ENCODE data around the gene IGF1R.

IGF1R gene

DNA sequence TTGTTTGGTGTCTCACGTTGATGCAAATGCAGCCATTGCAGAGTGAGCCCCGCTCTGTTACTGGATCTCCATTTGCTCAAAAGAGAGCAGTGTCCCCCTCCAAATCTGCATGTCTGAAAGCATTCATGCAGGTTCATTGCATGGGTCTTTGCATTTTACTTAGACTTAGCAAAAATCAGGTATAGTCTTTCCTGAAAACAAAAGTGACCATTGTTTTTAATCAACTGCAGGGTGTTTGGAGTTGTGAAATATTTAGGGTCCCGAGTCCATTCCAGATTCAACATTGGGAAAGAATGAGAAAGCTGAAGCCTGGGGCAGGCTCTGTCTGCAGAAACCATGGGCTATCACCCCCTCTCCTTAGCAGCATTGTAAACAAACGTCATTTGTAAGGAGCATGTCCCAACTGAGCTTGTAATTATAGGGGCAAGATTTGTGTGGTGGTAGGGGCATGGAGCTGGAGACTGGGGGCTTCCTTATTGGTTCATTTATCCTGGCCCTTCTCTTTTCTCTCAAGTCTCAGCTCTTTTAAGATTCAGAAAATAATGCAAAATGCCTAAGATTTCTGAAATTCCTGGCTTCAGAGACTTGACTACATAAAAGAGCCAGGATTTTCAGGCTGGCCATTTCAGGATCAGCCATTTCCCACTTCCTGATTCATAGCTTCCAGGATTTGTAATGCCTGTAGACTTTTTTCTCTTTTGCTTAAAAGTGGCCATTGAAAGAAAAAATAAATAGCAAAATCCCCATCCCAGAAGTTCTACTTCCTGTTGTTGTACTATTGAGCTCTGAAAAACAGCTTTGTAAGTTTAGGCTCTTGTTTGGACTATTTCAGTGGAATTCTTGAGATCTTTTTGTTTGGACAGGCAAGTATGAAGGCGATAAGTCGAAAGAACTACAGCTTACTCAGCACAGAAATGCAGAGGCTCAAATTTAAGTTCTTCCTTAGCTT, 23.0 kb downstream of the IGF1R start:
- no peaks in the 10 kb centered on the region for H3K27me3 Mint-ChIP-seq
- no peak overlapping the region for H3K4me3 Mint-ChIP-seq
- ATAC-seq (replicated peaks) (no peak), DNase-seq (no peak)
- H3K36me3 Mint-ChIP-seq = no peaks in the 10 kb centered on the region
- H3K4me1 Mint-ChIP-seq = peaks cover 8 to 40% of the 10 kb centered on the region in 2 donors
- no peak overlapping the region for H3K27ac Mint-ChIP-seq
- no peaks in the 10 kb centered on the region for H3K9me3 Mint-ChIP-seq

- peaks cover 0 to 5% of the 10 kb centered on the region in 2 donors for H3K36me3 Mint-ChIP-seq
- DNase-seq (no peak), ATAC-seq (replicated peaks) (no peak)
- H3K4me3 Mint-ChIP-seq = no peak overlapping the region
- H3K27ac Mint-ChIP-seq = no peak overlapping the region
- peaks cover 4 to 41% of the 10 kb centered on the region in 2 donors for H3K4me1 Mint-ChIP-seq
- no peaks in the 10 kb centered on the region for H3K9me3 Mint-ChIP-seq
- no peaks in the 10 kb centered on the region for H3K27me3 Mint-ChIP-seq
Measured at GRCh38 chr15:98673133-98673532, 24.8 kb downstream of the IGF1R start.

GRCh38 chr15:98674336-98674735, 26.0 kb downstream of the IGF1R start:
- Mint-ChIP-seq H3K27me3 (no peaks in the 10 kb centered on the region), H3K27ac (no peak overlapping the region), H3K4me3 (no peak overlapping the region), H3K9me3 (no peaks in the 10 kb centered on the region), H3K4me1 (peaks cover 0 to 30% of the 10 kb centered on the region in 2 donors), H3K36me3 (peaks cover 0 to 5% of the 10 kb centered on the region in 2 donors)
- ATAC-seq (replicated peaks) (no peak), DNase-seq (no peak)

- DNase-seq (no peak), ATAC-seq (replicated peaks) (no peak)
- H3K4me1 Mint-ChIP-seq = peaks cover 2 to 14% of the 10 kb centered on the region in 2 donors
- H3K4me3 Mint-ChIP-seq = no peak overlapping the region
- H3K27ac Mint-ChIP-seq = no peak overlapping the region
- no peaks in the 10 kb centered on the region for H3K27me3 Mint-ChIP-seq
- H3K9me3 Mint-ChIP-seq = no peaks in the 10 kb centered on the region
- H3K36me3 Mint-ChIP-seq = peaks cover 0 to 5% of the 10 kb centered on the region in 2 donors
Measured at GRCh38 chr15:98676586-98677270, 28.4 kb downstream of the IGF1R start.

DNA sequence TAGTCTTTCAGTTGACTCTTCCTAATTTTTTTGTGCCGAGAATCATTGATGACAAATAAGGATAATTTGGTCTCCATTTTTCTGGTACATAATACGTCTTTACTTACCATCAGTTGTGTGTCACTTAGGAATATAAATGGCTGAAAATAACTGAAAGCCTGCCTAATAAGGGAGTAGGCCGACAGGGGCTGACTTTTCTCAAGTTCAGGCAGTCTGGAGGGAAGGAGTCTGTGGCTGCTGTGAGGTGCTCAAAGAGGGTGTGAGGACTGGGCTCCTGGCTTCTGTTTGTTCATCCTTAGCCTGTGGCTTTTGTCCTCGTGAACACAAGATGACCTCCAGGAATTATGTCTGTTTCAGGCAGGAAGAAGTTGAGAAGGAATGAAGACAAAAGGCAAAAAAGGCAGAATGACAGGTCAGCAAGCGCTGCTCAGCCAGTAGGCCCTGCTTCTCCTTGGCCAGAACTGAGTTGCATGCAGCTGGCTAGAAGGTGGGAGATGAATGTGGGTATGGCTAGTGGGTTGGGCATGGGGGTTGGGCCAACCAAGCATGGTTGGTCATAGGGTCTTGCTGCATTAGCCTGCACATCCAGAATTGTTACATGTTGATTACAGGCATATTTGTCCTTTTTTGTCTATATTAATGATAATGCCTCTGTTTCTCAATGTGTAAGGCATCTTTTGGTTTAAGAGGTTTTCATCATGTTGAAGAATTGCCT, 29.2 kb downstream of the IGF1R start:
- Mint-ChIP-seq H3K4me1 (peaks cover 2 to 14% of the 10 kb centered on the region in 2 donors), H3K36me3 (peaks cover 0 to 5% of the 10 kb centered on the region in 2 donors), H3K27me3 (no peaks in the 10 kb centered on the region), H3K27ac (no peak overlapping the region), H3K9me3 (no peaks in the 10 kb centered on the region), H3K4me3 (no peak overlapping the region)
- ATAC-seq (replicated peaks) (no peak), DNase-seq (no peak)

GRCh38 chr15:98678484-98678883, 30.1 kb downstream of the IGF1R start:
- H3K27ac Mint-ChIP-seq = no peak overlapping the region
- DNase-seq (no peak), ATAC-seq (replicated peaks) (no peak)
- no peaks in the 10 kb centered on the region for H3K9me3 Mint-ChIP-seq
- H3K27me3 Mint-ChIP-seq = no peaks in the 10 kb centered on the region
- peaks cover 5 to 14% of the 10 kb centered on the region in 2 donors for H3K4me1 Mint-ChIP-seq
- peaks cover 0 to 5% of the 10 kb centered on the region in 2 donors for H3K36me3 Mint-ChIP-seq
- H3K4me3 Mint-ChIP-seq = no peak overlapping the region

DNA sequence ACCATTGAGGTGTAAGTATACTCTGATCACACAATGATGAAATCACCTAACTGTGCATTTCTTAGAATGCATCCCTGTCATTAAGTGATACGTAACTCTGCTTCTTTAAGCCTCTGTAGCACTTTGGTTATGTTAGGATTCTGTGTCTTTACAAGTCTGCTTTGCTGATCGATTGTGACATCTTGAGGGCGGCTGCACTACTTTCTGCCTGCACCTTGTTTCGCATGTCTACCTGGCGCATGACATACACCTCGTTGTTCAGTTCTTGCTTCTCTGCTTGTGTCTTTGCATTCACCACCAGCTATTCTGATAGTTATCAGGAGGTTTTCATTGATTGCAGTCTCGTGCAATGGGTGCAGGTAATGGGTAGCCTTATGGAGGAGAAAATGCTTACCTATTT, 32.7 kb downstream of the IGF1R start:
- DNase-seq (no peak), ATAC-seq (replicated peaks) (no peak)
- Mint-ChIP-seq H3K36me3 (peaks cover 0 to 5% of the 10 kb centered on the region in 2 donors), H3K27me3 (no peaks in the 10 kb centered on the region), H3K27ac (no peak overlapping the region), H3K4me1 (peaks cover 6 to 14% of the 10 kb centered on the region in 2 donors), H3K9me3 (no peaks in the 10 kb centered on the region), H3K4me3 (no peak overlapping the region)

DNA sequence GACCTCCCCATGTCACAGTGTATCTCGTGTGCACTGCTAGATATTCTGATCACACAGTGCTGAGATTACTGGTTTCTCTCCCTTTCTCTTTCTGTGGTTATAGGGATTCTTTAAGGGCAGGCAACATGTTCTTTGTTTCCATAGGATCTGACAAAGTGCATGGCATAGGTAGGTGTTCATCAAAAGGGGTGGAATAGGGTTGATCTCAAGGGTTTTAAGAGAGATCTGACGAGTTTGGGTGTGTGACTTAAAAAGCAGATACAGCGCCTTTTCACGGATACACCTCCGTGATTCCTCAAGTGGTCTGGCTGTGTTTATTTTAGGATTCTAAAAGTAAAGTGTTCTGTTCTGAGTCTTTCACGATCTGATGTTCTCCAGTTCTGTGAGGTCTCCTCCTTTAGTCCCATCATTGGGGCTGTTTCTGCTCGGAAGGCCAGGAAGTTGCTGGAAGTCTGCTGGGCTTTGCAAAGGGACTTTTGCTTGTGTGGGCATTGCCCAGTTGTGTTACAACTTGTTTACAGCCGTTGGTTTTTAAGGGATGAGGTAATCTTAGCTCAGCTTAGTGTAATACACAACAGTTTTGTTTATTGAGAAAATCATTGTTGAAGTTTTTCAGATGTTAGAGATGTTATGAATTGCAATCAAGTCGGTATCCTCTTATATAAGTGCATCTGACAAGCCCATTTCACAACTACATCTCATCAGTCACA, 34.8 kb downstream of the IGF1R start:
- H3K4me3 Mint-ChIP-seq = no peak overlapping the region
- no peaks in the 10 kb centered on the region for H3K27me3 Mint-ChIP-seq
- no peaks in the 10 kb centered on the region for H3K36me3 Mint-ChIP-seq
- H3K4me1 Mint-ChIP-seq = peaks cover 12 to 18% of the 10 kb centered on the region in 2 donors
- no peaks in the 10 kb centered on the region for H3K9me3 Mint-ChIP-seq
- DNase-seq (no peak), ATAC-seq (replicated peaks) (no peak)
- H3K27ac Mint-ChIP-seq = no peak overlapping the region

GRCh38 chr15:98683831-98684230, 35.5 kb downstream of the IGF1R start:
- peaks cover 14 to 18% of the 10 kb centered on the region in 2 donors for H3K4me1 Mint-ChIP-seq
- DNase-seq (no peak), ATAC-seq (replicated peaks) (no peak)
- H3K36me3 Mint-ChIP-seq = no peaks in the 10 kb centered on the region
- no peak overlapping the region for H3K4me3 Mint-ChIP-seq
- no peak overlapping the region for H3K27ac Mint-ChIP-seq
- no peaks in the 10 kb centered on the region for H3K27me3 Mint-ChIP-seq
- H3K9me3 Mint-ChIP-seq = no peaks in the 10 kb centered on the region

GRCh38 chr15:98684436-98684835, 36.1 kb downstream of the IGF1R start:
- DNase-seq (no peak), ATAC-seq (replicated peaks) (no peak)
- Mint-ChIP-seq H3K36me3 (no peaks in the 10 kb centered on the region), H3K27ac (no peak overlapping the region), H3K4me3 (no peak overlapping the region), H3K9me3 (no peaks in the 10 kb centered on the region), H3K27me3 (no peaks in the 10 kb centered on the region), H3K4me1 (peaks cover 14 to 18% of the 10 kb centered on the region in 2 donors)

GRCh38 chr15:98684995-98685525, 36.7 kb downstream of the IGF1R start:
- no peak overlapping the region for H3K27ac Mint-ChIP-seq
- no peak overlapping the region for H3K4me3 Mint-ChIP-seq
- H3K4me1 Mint-ChIP-seq = peaks cover 14 to 18% of the 10 kb centered on the region in 2 donors

GRCh38 chr15:98686983-98687382, 38.6 kb downstream of the IGF1R start:
- Mint-ChIP-seq H3K36me3 (peaks cover 0 to 3% of the 10 kb centered on the region in 2 donors), H3K9me3 (no peaks in the 10 kb centered on the region), H3K4me1 (peaks cover 12 to 18% of the 10 kb centered on the region in 2 donors), H3K4me3 (no peak overlapping the region), H3K27ac (no peak overlapping the region), H3K27me3 (no peaks in the 10 kb centered on the region)
- no peak for DNase-seq
- ATAC-seq (replicated peaks) = no peak

More at GRCh38 chr15:98684995-98685525, 36.7 kb downstream of the IGF1R start:
- DNase-seq (no peak), ATAC-seq (replicated peaks) (no peak)
- H3K27me3 Mint-ChIP-seq = no peaks in the 10 kb centered on the region
- H3K9me3 Mint-ChIP-seq = no peaks in the 10 kb centered on the region
- peaks cover 0 to 3% of the 10 kb centered on the region in 2 donors for H3K36me3 Mint-ChIP-seq

DNA sequence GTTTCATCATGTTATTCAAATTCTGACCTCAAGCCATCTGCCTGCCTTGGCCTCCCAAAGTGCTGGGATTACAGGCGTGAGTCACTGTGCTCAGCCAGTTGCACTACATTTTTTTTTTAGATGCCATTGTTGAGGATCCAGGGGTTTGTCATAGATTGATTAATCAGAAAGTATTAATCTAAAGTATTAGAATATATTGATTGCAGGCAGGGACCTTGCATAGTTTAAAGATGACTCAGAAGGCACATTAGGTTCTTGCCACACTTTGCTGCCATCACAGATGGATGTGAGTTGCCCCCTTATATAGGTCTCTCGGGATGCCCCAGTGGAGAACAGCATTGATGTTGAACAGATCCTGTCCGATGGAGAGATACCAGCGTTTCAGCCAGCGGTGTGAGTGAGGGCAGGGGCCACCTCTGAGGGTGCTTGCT, 41.1 kb downstream of the IGF1R start:
- H3K36me3 Mint-ChIP-seq = peaks cover 0 to 3% of the 10 kb centered on the region in 2 donors
- peaks cover 8 to 19% of the 10 kb centered on the region in 2 donors for H3K4me1 Mint-ChIP-seq
- no peaks in the 10 kb centered on the region for H3K9me3 Mint-ChIP-seq
- DNase-seq (no peak), ATAC-seq (replicated peaks) (no peak)
- no peak overlapping the region for H3K4me3 Mint-ChIP-seq
- H3K27ac Mint-ChIP-seq = no peak overlapping the region
- H3K27me3 Mint-ChIP-seq = no peaks in the 10 kb centered on the region

All from stimulated activated naive B cell treated with anti-CD40 and anti-IgM and Interleukin-4, amounts not matched to agents 10 μg/mL and 1 μg/mL and 100 μg/mL, for 72 hours (primary cell).